ENCODE data around the gene CDH23. TPM values are rescaled to one million over a fixed set of nuclear protein-coding genes. Genes with fewer than 3 reads are reported as not detected.

Gene CDH23
- polyA plus RNA-seq, 1 donor from 2014 or later: 6.6 TPM

GRCh38 chr10:71582506-71583475 is 186.1 kb downstream of the CDH23 start:
- Histone ChIP-seq H3F3A (ENCODE audit: insufficient read depth, low read length, poor library complexity, severe bottlenecking) (no peaks in the 10 kb centered on the region), H3K4me2 (ENCODE audit: low read length) (peak overlapping the region; percentile 28), H3K79me2 (replicated peaks; ENCODE audit: insufficient read depth, low read length) (no peaks in the 10 kb centered on the region), H3K27ac (ENCODE audit: low read length) (peak overlapping the region; percentile 65), H3K27me3 (ENCODE audit: insufficient read depth, low read depth, low read length) (no peaks in the 10 kb centered on the region), H2AFZ (ENCODE audit: low read depth, low read length) (no peak overlapping the region), H3K9me2 (ENCODE audit: insufficient read depth, low read length) (no peaks in the 10 kb centered on the region), H4K20me1 (ENCODE audit: insufficient read depth) (no peaks in the 10 kb centered on the region), H3K4me3 (ENCODE audit: low read length) (peak overlapping the region; percentile 19), H3K36me3 (ENCODE audit: insufficient read depth, low read length) (no peaks in the 10 kb centered on the region), H3K9ac (ENCODE audit: low read length) (peak overlapping the region; percentile 26), H3K9me3 (ENCODE audit: low read length) (no peaks in the 10 kb centered on the region)
- no peak for TF ChIP-seq RAD21 (conservative IDR thresholded peaks at IDR 0.05)
- TF ChIP-seq CTCF (IDR thresholded peaks at IDR 0.05; ENCODE audit: poor library complexity, severe bottlenecking): no peak
- TF ChIP-seq REST (IDR thresholded peaks at IDR 0.05; ENCODE audit: borderline replicate concordance): peak; percentile 29
- TF ChIP-seq EP300 (conservative IDR thresholded peaks at IDR 0.05; ENCODE audit: poor library complexity, severe bottlenecking): no peak
- TF ChIP-seq SMC3 (conservative IDR thresholded peaks at IDR 0.05; ENCODE audit: poor library complexity): peak; percentile 13
- TF ChIP-seq POLR2AphosphoS5 (IDR thresholded peaks at IDR 0.05): peak; percentile 60
- no peak for TF ChIP-seq EZH2 (IDR thresholded peaks at IDR 0.05; ENCODE audit: borderline replicate concordance, insufficient read depth, low read length, poor library complexity, severe bottlenecking)
- no peak for TF ChIP-seq MXI1 (conservative IDR thresholded peaks at IDR 0.05; ENCODE audit: poor library complexity, severe bottlenecking)
- TF ChIP-seq TAF1 (IDR thresholded peaks at IDR 0.05; ENCODE audit: low read depth): no peak

GRCh38 chr10:71584461-71584860 is 187.7 kb downstream of the CDH23 start:
- Histone ChIP-seq H3K27ac (ENCODE audit: low read length) (no peak overlapping the region), H2AFZ (ENCODE audit: low read depth, low read length) (no peak overlapping the region), H3K4me3 (ENCODE audit: low read length) (no peak overlapping the region), H3K9ac (ENCODE audit: low read length) (no peak overlapping the region), H3K4me2 (ENCODE audit: low read length) (no peak overlapping the region), H3K27me3 (ENCODE audit: insufficient read depth, low read depth, low read length) (no peaks in the 10 kb centered on the region), H3K36me3 (ENCODE audit: insufficient read depth, low read length) (no peaks in the 10 kb centered on the region), H3F3A (ENCODE audit: insufficient read depth, low read length, poor library complexity, severe bottlenecking) (no peaks in the 10 kb centered on the region), H3K9me3 (ENCODE audit: low read length) (no peaks in the 10 kb centered on the region), H4K20me1 (ENCODE audit: insufficient read depth) (no peaks in the 10 kb centered on the region), H3K79me2 (replicated peaks; ENCODE audit: insufficient read depth, low read length) (no peaks in the 10 kb centered on the region), H3K9me2 (ENCODE audit: insufficient read depth, low read length) (no peaks in the 10 kb centered on the region)
- TF ChIP-seq REST (IDR thresholded peaks at IDR 0.05; ENCODE audit: borderline replicate concordance): no peak
- TF ChIP-seq TAF1 (IDR thresholded peaks at IDR 0.05; ENCODE audit: low read depth): no peak
- TF ChIP-seq EZH2 (IDR thresholded peaks at IDR 0.05; ENCODE audit: borderline replicate concordance, insufficient read depth, low read length, poor library complexity, severe bottlenecking): no peak
- TF ChIP-seq CTCF (IDR thresholded peaks at IDR 0.05; ENCODE audit: poor library complexity, severe bottlenecking): no peak
- TF ChIP-seq RAD21 (conservative IDR thresholded peaks at IDR 0.05): no peak
- TF ChIP-seq SMC3 (conservative IDR thresholded peaks at IDR 0.05; ENCODE audit: poor library complexity): no peak
- TF ChIP-seq MXI1 (conservative IDR thresholded peaks at IDR 0.05; ENCODE audit: poor library complexity, severe bottlenecking): no peak
- TF ChIP-seq EP300 (conservative IDR thresholded peaks at IDR 0.05; ENCODE audit: poor library complexity, severe bottlenecking): no peak
- TF ChIP-seq POLR2AphosphoS5 (IDR thresholded peaks at IDR 0.05): no peak

All from neural cell (in vitro differentiated cells).